ENCODE results near the gene AZU1. TPM values are rescaled to one million over a fixed set of nuclear protein-coding genes. Genes with fewer than 3 reads are reported as not detected.
"Not testable (repeated sequence)": the region's sequence is repeated elsewhere in the genome, so short reads cannot be mapped to it uniquely, and the experiment has no call there.

AZU1 gene
- total and polyA plus RNA-seq, 2 donors = 5.7 to 6.1 TPM

DNA sequence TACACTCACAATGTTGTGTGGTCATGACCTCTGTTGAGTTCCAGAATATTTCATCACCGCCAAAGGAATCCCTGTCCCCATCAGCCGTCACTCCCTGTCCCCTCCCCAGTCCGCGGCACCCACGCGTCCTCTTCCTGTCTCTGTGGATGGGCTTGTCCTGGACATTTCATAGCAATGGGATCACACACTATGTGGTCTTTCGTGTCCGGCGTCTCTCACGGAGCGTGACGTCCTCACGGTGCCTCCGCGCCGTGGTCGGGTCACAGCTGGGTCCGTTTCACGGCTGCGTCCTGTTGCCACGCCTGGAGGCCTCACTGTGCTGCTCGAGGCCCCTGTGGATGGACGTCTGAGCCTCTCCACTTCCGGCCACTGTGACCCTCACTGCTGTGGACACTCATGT is 6.6 kb downstream of the AZU1 start:
- DNase-seq (ENCODE audit: low read depth in 6 of 9, low spot score in 9 of 9) = no peak
- no peaks in the 10 kb centered on the region for H3K36me3 ChIP-seq (ENCODE audit: control insufficient read depth in 2 of 2, insufficient read depth in 2 of 2, low read length in 1 of 2)
- no peaks in the 10 kb centered on the region for H3K4me1 ChIP-seq (ENCODE audit: control insufficient read depth in 2 of 2, insufficient read depth in 2 of 2, low read length in 2 of 2)
- H3K9me3 ChIP-seq (ENCODE audit: control insufficient read depth in 2 of 2, insufficient read depth in 1 of 2, low read length in 1 of 2) = no peaks in the 10 kb centered on the region
- H3K27ac ChIP-seq (ENCODE audit: low read depth in 1 of 2, low read length in 1 of 2) = no peak overlapping the region
- no peak overlapping the region for H3K4me3 ChIP-seq (ENCODE audit: low read length in 2 of 2)
- H3K27me3 ChIP-seq (ENCODE audit: control insufficient read depth in 2 of 2, insufficient read depth in 1 of 2, low read length in 1 of 2) = peaks cover 2 to 53% of the 10 kb centered on the region in 2 donors
- 84% methylated on average over 24 of the region's 24 CpGs for WGBS

DNA sequence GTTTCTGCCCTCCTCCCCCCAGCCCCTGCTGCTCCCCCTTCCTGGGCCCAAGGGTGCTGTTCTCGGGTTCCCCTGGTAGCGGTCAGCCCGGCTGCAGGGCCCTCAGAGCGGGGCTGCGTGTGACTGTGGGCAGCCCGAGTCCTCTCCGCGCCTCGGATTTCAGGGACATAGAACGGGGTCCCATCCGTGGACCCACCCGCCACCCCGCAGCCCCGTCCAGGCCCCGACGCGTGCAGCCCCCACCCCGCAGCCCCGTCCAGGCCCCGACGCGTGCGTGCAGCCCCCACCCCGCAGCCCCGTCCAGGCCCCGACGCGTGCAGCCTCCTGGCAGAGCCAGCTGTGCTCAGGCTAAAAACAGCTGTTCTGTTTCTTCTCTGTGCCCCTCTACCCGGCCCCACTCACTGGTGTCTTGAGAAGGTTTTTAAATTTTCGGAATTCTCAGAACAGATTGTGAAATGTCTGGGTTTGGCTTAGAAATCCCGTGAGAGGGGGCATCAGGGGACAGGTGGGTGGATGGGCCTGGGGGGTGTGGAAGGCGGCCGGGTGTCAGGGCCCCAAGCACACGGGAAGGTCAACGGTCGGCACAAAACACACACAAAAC is 7.7 kb downstream of the AZU1 start:
- no peaks in the 10 kb centered on the region for H3K4me1 ChIP-seq (ENCODE audit: control insufficient read depth in 2 of 2, insufficient read depth in 2 of 2, low read length in 2 of 2)
- no peaks in the 10 kb centered on the region for H3K9me3 ChIP-seq (ENCODE audit: control insufficient read depth in 2 of 2, insufficient read depth in 1 of 2, low read length in 1 of 2)
- no peak overlapping the region for H3K27ac ChIP-seq (ENCODE audit: low read depth in 1 of 2, low read length in 1 of 2)
- no peak overlapping the region for H3K4me3 ChIP-seq (ENCODE audit: low read length in 2 of 2)
- peaks cover 2 to 54% of the 10 kb centered on the region in 2 donors for H3K27me3 ChIP-seq (ENCODE audit: control insufficient read depth in 2 of 2, insufficient read depth in 1 of 2, low read length in 1 of 2)
- no peaks in the 10 kb centered on the region for H3K36me3 ChIP-seq (ENCODE audit: control insufficient read depth in 2 of 2, insufficient read depth in 2 of 2, low read length in 1 of 2)
- WGBS = 91% methylated on average over 36 of the region's 36 CpGs
- no peak for DNase-seq (ENCODE audit: low read depth in 6 of 9, low spot score in 9 of 9)

DNA sequence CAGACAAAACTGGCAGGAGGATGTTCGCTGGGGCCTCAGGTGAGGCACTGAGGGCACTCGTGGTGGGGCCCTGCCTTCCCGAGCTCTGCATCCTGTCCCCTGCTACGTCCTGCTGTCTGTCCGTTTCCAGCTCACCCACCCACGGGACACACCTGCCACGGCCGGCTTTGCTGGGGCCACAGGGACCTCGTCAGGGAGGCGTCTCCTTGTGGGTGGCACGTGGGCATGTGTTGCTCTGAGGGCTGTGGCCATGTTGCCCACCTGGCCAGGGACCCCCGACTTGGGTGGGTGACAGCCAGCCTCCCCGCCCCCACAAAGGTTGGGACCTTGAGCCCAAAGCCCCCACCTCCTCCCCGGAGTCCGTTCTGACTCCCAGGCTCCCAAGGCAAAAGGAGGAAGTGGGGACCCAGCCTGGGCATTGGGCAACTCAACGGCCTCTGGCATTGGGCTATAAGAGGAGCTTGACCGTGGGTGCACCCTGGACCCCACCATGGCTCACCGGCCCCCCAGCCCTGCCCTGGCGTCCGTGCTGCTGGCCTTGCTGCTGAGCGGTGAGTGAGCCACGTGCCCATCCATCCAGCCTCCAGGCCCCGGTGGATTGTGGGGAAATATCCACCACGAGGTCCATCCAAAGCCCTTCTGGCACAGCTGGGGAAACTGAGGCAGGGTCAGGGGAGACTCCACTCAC is 13.0 kb downstream of the AZU1 start, which contains the start of gene PRTN3:
Gene PRTN3, plus strand, starts transcription at position 481 of the 688 bp plus-strand sequence. Its CDS starts 10 bp downstream, at position 491.
- no peaks in the 10 kb centered on the region for H3K4me1 ChIP-seq (ENCODE audit: control insufficient read depth in 2 of 2, insufficient read depth in 2 of 2, low read length in 2 of 2)
- 71% methylated on average over 24 of the region's 24 CpGs for WGBS
- DNase-seq (ENCODE audit: low read depth in 6 of 9, low spot score in 9 of 9) = no peak
- H3K36me3 ChIP-seq (ENCODE audit: control insufficient read depth in 2 of 2, insufficient read depth in 2 of 2, low read length in 1 of 2) = no peaks in the 10 kb centered on the region
- peaks cover 0 to 7% of the 10 kb centered on the region in 2 donors for H3K9me3 ChIP-seq (ENCODE audit: control insufficient read depth in 2 of 2, insufficient read depth in 1 of 2, low read length in 1 of 2)
- H3K4me3 ChIP-seq (ENCODE audit: low read length in 2 of 2) = no peak within 1 kb of the TSS
- peaks cover 11 to 72% of the 10 kb centered on the region in 2 donors for H3K27me3 ChIP-seq (ENCODE audit: control insufficient read depth in 2 of 2, insufficient read depth in 1 of 2, low read length in 1 of 2)
- no peak within 1 kb of the TSS for H3K27ac ChIP-seq (ENCODE audit: low read depth in 1 of 2, low read length in 1 of 2)

DNA sequence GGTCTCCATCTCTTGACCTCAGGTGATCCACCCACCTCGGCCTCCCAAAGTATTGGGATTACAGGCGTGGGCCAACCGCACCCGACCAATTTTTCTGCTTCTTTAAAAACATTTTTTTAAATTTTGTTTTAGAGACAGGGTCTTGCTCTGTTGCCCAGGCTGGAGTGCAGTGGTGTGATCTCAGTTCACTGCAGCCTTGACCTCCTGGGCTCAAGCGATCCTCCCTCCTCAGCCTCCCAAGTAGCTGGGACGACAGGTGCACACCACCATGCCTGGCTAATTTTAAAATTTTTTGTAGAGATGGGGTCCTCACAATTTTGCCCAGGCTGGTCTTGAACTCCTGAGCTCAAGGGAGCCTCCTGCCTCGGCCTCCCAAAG is 15.2 kb downstream of the AZU1 start:
- not testable (repeated sequence) for H3K4me3 ChIP-seq (ENCODE audit: low read length in 2 of 2); H3K9me3 ChIP-seq (ENCODE audit: control insufficient read depth in 2 of 2, insufficient read depth in 1 of 2, low read length in 1 of 2); H3K4me1 ChIP-seq (ENCODE audit: control insufficient read depth in 2 of 2, insufficient read depth in 2 of 2, low read length in 2 of 2); DNase-seq (ENCODE audit: low read depth in 6 of 9, low spot score in 9 of 9); H3K27ac ChIP-seq (ENCODE audit: low read depth in 1 of 2, low read length in 1 of 2); H3K36me3 ChIP-seq (ENCODE audit: control insufficient read depth in 2 of 2, insufficient read depth in 2 of 2, low read length in 1 of 2)
- WGBS = 87% methylated on average over 7 of the region's 7 CpGs
- peaks cover 17 to 79% of the 10 kb centered on the region in 2 donors for H3K27me3 ChIP-seq (ENCODE audit: control insufficient read depth in 2 of 2, insufficient read depth in 1 of 2, low read length in 1 of 2)

DNA sequence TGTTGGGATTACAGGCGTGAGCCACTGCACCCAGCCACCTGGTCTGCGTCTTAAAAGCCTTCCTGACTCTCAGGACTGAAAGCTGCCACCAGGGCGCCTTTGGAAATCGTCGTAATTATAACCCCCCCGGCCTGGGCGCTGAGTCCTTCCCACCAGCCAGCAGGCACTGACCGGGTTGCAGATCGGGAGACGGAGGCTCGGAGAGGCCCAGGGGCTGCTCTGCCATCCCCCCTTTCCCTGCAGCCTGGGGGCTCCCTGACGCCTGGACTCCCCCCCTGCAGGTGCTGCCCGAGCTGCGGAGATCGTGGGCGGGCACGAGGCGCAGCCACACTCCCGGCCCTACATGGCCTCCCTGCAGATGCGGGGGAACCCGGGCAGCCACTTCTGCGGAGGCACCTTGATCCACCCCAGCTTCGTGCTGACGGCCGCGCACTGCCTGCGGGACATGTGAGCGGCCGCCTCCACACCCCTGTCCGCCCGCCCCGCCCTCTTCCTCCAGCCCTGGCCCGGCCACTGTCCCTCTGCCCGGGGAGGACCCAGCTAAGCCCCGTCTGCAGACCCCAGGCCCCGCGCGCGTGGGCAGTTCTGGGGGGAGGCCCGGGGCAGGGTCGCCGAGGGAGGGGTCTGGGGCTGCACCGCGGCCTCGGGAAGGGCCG is 15.7 kb downstream of the AZU1 start:
- Histone ChIP-seq H3K4me3 (ENCODE audit: low read length in 2 of 2) (no peak overlapping the region), H3K27me3 (ENCODE audit: control insufficient read depth in 2 of 2, insufficient read depth in 1 of 2, low read length in 1 of 2) (peaks cover 19 to 82% of the 10 kb centered on the region in 2 donors), H3K36me3 (ENCODE audit: control insufficient read depth in 2 of 2, insufficient read depth in 2 of 2, low read length in 1 of 2) (no peaks in the 10 kb centered on the region), H3K27ac (ENCODE audit: low read depth in 1 of 2, low read length in 1 of 2) (no peak overlapping the region), H3K9me3 (ENCODE audit: control insufficient read depth in 2 of 2, insufficient read depth in 1 of 2, low read length in 1 of 2) (peaks cover 0 to 7% of the 10 kb centered on the region in 2 donors), H3K4me1 (ENCODE audit: control insufficient read depth in 2 of 2, insufficient read depth in 2 of 2, low read length in 2 of 2) (no peaks in the 10 kb centered on the region)
- WGBS = 11% methylated on average over 46 of the region's 46 CpGs
- no peak for DNase-seq (ENCODE audit: low read depth in 6 of 9, low spot score in 9 of 9)

DNA sequence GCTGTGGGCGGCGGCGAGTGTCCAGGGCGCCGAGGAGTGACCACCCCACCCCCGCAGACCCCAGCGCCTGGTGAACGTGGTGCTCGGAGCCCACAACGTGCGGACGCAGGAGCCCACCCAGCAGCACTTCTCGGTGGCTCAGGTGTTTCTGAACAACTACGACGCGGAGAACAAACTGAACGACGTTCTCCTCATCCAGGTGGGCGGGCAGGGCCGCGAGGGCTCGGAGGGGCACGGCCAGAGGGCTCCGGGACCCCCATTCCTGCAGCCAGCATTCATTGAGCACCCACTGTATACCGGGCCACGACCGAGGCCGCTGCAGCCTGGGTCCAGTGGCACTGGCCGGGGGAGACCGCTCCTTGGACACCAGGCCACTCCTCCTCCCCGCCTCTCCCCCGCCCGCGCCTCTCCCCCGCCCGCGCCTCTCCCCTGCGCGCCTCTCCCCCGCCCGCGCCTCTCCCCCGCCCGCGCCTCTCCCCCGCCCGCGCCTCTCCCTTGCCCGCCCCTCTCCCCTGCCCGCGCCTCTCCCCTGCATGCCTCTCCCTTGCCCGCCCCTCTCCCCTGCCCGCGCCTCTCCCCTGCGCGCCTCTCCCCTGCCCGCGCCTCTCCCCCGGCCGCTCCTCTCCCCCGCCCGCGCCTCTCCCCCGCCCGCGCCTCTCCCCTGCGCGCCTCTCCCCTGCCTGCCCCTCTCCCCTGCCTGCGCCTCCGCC is 16.4 kb downstream of the AZU1 start:
- peaks cover 20 to 85% of the 10 kb centered on the region in 2 donors for H3K27me3 ChIP-seq (ENCODE audit: control insufficient read depth in 2 of 2, insufficient read depth in 1 of 2, low read length in 1 of 2)
- H3K4me1 ChIP-seq (ENCODE audit: control insufficient read depth in 2 of 2, insufficient read depth in 2 of 2, low read length in 2 of 2) = no peaks in the 10 kb centered on the region
- no peak for DNase-seq (ENCODE audit: low read depth in 6 of 9, low spot score in 9 of 9)
- no peaks in the 10 kb centered on the region for H3K36me3 ChIP-seq (ENCODE audit: control insufficient read depth in 2 of 2, insufficient read depth in 2 of 2, low read length in 1 of 2)
- peaks cover 0 to 7% of the 10 kb centered on the region in 2 donors for H3K9me3 ChIP-seq (ENCODE audit: control insufficient read depth in 2 of 2, insufficient read depth in 1 of 2, low read length in 1 of 2)
- no peak overlapping the region for H3K27ac ChIP-seq (ENCODE audit: low read depth in 1 of 2, low read length in 1 of 2)
- 48% methylated on average over 70 of the region's 70 CpGs for WGBS
- no peak overlapping the region for H3K4me3 ChIP-seq (ENCODE audit: low read length in 2 of 2)

DNA sequence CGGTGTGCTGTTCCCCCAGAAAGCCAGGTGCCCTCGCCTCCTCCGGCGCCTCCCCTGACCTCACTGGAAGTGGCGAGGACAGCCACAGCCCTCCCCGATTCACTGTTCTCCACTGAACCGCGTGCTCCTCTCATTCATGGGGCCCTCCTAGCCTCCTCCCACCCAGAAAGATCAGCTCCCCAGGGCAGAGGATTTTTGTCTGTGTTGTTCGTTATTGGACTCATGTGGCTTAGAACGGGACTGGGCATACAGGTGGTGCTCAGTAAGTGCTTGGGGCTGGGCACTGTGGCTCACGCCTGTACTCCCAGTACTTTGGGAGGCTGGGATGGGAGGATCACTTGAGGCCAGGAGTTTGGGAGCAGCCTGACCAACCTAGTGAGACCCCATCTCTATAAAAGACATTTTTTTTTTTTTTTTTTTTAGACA is 16.9 kb downstream of the AZU1 start:
- no peaks in the 10 kb centered on the region for H3K4me1 ChIP-seq (ENCODE audit: control insufficient read depth in 2 of 2, insufficient read depth in 2 of 2, low read length in 2 of 2)
- no peak overlapping the region for H3K4me3 ChIP-seq (ENCODE audit: low read length in 2 of 2)
- H3K27ac ChIP-seq (ENCODE audit: low read depth in 1 of 2, low read length in 1 of 2) = no peak overlapping the region
- WGBS = 44% methylated on average over 11 of the region's 11 CpGs
- peaks cover 0 to 7% of the 10 kb centered on the region in 2 donors for H3K9me3 ChIP-seq (ENCODE audit: control insufficient read depth in 2 of 2, insufficient read depth in 1 of 2, low read length in 1 of 2)
- DNase-seq (ENCODE audit: low read depth in 6 of 9, low spot score in 9 of 9) = no peak
- H3K36me3 ChIP-seq (ENCODE audit: control insufficient read depth in 2 of 2, insufficient read depth in 2 of 2, low read length in 1 of 2) = no peaks in the 10 kb centered on the region
- peaks cover 20 to 87% of the 10 kb centered on the region in 2 donors for H3K27me3 ChIP-seq (ENCODE audit: control insufficient read depth in 2 of 2, insufficient read depth in 1 of 2, low read length in 1 of 2)

DNA sequence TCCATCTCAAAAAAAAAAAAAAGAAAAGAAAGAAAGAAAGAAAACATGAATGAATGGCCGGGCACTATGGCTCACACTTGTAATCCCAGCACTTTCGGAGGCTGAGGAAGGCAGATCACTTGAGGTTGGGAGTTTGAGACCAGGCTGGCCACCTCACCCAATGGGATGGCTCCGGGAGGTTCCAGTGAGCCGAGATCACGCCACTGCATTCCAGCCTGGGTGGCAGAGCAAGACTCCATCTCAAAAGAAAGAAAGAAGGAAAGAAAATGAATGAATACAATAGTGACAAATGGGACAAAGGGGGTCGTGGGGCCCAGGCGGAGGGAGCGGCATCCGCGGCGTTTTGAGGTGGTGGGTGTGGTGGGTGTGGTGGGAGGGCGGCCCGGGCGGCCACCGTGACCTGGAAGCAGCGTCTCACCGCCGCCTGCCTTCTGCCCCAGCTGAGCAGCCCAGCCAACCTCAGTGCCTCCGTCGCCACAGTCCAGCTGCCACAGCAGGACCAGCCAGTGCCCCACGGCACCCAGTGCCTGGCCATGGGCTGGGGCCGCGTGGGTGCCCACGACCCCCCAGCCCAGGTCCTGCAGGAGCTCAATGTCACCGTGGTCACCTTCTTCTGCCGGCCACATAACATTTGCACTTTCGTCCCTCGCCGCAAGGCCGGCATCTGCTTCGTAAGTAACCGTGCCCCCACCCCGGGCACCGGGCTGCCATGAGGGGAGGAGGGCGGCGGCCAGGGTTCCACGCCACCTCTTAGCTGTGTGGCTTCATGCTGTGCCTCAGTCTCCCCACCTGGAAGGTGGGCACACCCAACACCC is 18.3 kb downstream of the AZU1 start:
- no peaks in the 10 kb centered on the region for H3K36me3 ChIP-seq (ENCODE audit: control insufficient read depth in 2 of 2, insufficient read depth in 2 of 2, low read length in 1 of 2)
- no peak overlapping the region for H3K27ac ChIP-seq (ENCODE audit: low read depth in 1 of 2, low read length in 1 of 2)
- WGBS = 85% methylated on average over 37 of the region's 37 CpGs
- H3K4me3 ChIP-seq (ENCODE audit: low read length in 2 of 2) = no peak overlapping the region
- H3K27me3 ChIP-seq (ENCODE audit: control insufficient read depth in 2 of 2, insufficient read depth in 1 of 2, low read length in 1 of 2) = peaks cover 24 to 91% of the 10 kb centered on the region in 2 donors
- H3K9me3 ChIP-seq (ENCODE audit: control insufficient read depth in 2 of 2, insufficient read depth in 1 of 2, low read length in 1 of 2) = peaks cover 0 to 7% of the 10 kb centered on the region in 2 donors
- no peak for DNase-seq (ENCODE audit: low read depth in 6 of 9, low spot score in 9 of 9)
- H3K4me1 ChIP-seq (ENCODE audit: control insufficient read depth in 2 of 2, insufficient read depth in 2 of 2, low read length in 2 of 2) = no peaks in the 10 kb centered on the region
